Transverse colon (tissue), 4 donors: ENCODE data around the gene ZFAND6. TPM values are rescaled to one million over a fixed set of nuclear protein-coding genes. Genes with fewer than 3 reads are reported as not detected.

Source experiments
- DNase-seq: peaks from one replicate; pipeline ENCODE4 v3.0.0-alpha.2; 2019
- H3K27ac ChIP-seq, 4 donors: fragments of 200-600 bp; sonication (generic); 2 replicates each; pipeline ENCODE4 v1.5.1; 2016 to 2018; ENCODE audit warnings: inconsistent platforms in 4 of 4
- H3K27me3 ChIP-seq: fragments of 200-600 bp; sonication (generic); 2 replicates; pipeline ENCODE4 v1.5.1; 2017; ENCODE audit warnings: inconsistent platforms
- H3K36me3 ChIP-seq, 4 donors: fragments of 200-600 bp; sonication (generic); 2 replicates each; pipeline ENCODE4 v1.5.1; 2017 to 2019; ENCODE audit warnings: inconsistent platforms in 4 of 4
- H3K4me1 ChIP-seq, 4 donors: fragments of 200-600 bp; sonication (generic); 2 replicates each; pipeline ENCODE4 v1.5.1; 2017 to 2020; ENCODE audit warnings: inconsistent platforms in 4 of 4
- H3K4me3 ChIP-seq, 4 donors: fragments of 200-600 bp; sonication (generic); 1 replicate in 1 of 4; 2 replicates in 3 of 4; pipeline versions ENCODE4 v1.5.1 to v1.6.1; 2017 to 2019; ENCODE audit warnings: inconsistent platforms in 4 of 4
- H3K9me3 ChIP-seq, 2 donors: fragments of 200-600 bp; sonication (generic); 2 replicates each; pipeline ENCODE4 v1.5.1; 2017 to 2019; ENCODE audit warnings: inconsistent platforms in 2 of 2
- EP300 ChIP-seq: sonication (generic); formaldehyde crosslinking; IDR thresholded peaks from one replicate; pipeline ENCODE4 v1.6.1; 2017; ENCODE audit warnings: antibody characterized with exemption, low read depth
- POLR2A ChIP-seq: fragments of 450-650 bp; IDR thresholded peaks from one replicate; pipeline ENCODE4 v1.6.1; 2016; ENCODE audit warnings: antibody characterized with exemption, mild to moderate bottlenecking, moderate library complexity
- POLR2AphosphoS5 ChIP-seq, 3 donors: sonication (generic); formaldehyde crosslinking; IDR thresholded peaks; one replicate each; pipeline ENCODE4 v1.6.1; 2016; ENCODE audit warnings: antibody characterized with exemption in 3 of 3
- WGBS, 2 donors: methylation state at CpG; one replicate each; pipeline ENCODE4 v1.1.5; 2018; ENCODE audit warnings: low coverage in 1 of 2; 5-methylcytosine and 5-hydroxymethylcytosine counted together
- in situ Hi-C, 4 donors: fragments of 200-750 bp; cut with MboI; loops; one replicate each; pipeline versions ENCODE4 v1.15.0 to v1.15.1; 2017; ENCODE audit warnings: low sequenced_read_pairs in 3 of 4, low pct_ligation_motif_present in 1 of 4, low pct_unique_long_range_greater_than_20kb in 1 of 4
- intact Hi-C: fragments of 100-400 bp; cut with DNase I; formaldehyde crosslinking; loops from one replicate; pipeline ENCODE4 v1.15.1; 2023; ENCODE audit warnings: low total_unique reads
- total RNA-seq, 4 donors: library from RNA; depleted of rRNA; stranded (reverse); fragments of >200 nt; gene quantifications; one replicate each; pipeline ENCODE4 v1.1.0, GENCODE V29; 2016
- TF ChIP-seq, protein P1 (sequence below), 5 experiments: fragments of 200-600 bp in 3 of 5; fragments of 450-650 bp in 2 of 5; sonication (generic) in 3 of 5; IDR thresholded peaks; 1 replicate in 2 of 5; 2 replicates in 3 of 5; pipeline ENCODE4 v1.5.1; 2016 to 2017; ENCODE audit warnings: antibody characterized with exemption in 5 of 5, inconsistent platforms in 3 of 5, mild to moderate bottlenecking in 2 of 5, moderate library complexity in 1 of 5

ZFAND6 gene
- total RNA-seq, 4 donors from 2014 or later = 86.7 to 195 (median 117) TPM

DNA sequence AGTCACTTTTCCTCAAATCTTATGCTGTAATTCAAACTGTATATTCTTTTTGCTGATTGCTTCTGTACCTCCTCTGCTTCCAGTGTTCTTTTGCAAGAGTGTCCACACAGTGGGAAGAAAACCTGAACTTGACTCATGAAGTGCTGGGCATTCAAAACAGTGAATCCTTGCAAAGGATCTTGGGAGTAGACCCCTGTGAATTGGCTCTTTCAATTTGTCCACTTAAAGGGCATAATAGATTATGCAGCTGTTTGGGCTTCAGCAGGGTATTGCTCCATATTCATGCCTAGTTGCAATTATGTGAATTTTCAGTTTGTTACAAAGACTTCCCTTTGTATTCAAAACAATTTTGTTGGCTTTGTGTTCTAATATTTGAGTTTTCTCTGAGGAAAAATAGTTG lies 11.4 kb downstream of the ZFAND6 start:
- Histone ChIP-seq H3K9me3 (no peaks in the 10 kb centered on the region), H3K4me3 (no peak overlapping the region), H3K27ac (peak overlapping the region in 1 of 4 donors; percentile 19), H3K27me3 (no peaks in the 10 kb centered on the region), H3K36me3 (no peaks in the 10 kb centered on the region), H3K4me1 (peaks cover 7 to 66% (median 37%) of the 10 kb centered on the region in 4 donors)
- no peak for DNase-seq
- intact Hi-C loops = no loop called here
- in situ Hi-C loops = loop anchor here in 2 of 4 donors (25.0 kb wide), 1 partner anchor 91 kb away; the partner anchor contains the start of gene FAH (in 2 of the 2)
- no peak for TF ChIP-seq POLR2A
- TF ChIP-seq, protein P1, sequence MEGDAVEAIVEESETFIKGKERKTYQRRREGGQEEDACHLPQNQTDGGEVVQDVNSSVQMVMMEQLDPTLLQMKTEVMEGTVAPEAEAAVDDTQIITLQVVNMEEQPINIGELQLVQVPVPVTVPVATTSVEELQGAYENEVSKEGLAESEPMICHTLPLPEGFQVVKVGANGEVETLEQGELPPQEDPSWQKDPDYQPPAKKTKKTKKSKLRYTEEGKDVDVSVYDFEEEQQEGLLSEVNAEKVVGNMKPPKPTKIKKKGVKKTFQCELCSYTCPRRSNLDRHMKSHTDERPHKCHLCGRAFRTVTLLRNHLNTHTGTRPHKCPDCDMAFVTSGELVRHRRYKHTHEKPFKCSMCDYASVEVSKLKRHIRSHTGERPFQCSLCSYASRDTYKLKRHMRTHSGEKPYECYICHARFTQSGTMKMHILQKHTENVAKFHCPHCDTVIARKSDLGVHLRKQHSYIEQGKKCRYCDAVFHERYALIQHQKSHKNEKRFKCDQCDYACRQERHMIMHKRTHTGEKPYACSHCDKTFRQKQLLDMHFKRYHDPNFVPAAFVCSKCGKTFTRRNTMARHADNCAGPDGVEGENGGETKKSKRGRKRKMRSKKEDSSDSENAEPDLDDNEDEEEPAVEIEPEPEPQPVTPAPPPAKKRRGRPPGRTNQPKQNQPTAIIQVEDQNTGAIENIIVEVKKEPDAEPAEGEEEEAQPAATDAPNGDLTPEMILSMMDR (IDR thresholded peaks at IDR 0.05) = no peak
- TF ChIP-seq POLR2AphosphoS5 (IDR thresholded peaks at IDR 0.05) = no peak
- TF ChIP-seq EP300 = no peak

DNA sequence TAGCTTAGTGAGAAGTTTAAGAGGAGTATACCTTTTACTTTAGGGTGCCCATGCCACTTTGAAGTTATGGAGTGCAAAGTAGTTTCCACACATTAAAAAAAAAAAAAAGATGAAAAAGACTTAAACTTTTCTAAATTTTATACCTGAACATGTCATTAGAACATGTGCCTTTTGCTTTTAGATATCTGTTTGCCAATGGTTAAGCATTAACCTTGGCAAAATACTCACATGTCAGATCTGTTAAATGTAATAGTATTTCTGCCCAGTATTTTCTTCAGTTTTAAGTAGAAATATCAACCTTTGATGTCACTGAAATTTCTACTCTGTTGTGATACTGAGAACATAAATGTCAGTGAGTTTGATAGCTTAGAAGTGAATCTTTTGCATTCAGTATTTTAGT lies 12.2 kb downstream of the ZFAND6 start:
- intact Hi-C loops = no loop called here
- Histone ChIP-seq H3K4me3 (peak overlapping the region in 2 of 4 donors; percentile 31 to 49), H3K9me3 (no peaks in the 10 kb centered on the region), H3K27me3 (no peaks in the 10 kb centered on the region), H3K36me3 (no peaks in the 10 kb centered on the region), H3K27ac (peak overlapping the region in 3 of 4 donors; percentile 53 to 71 (median 61)), H3K4me1 (peaks cover 15 to 74% (median 42%) of the 10 kb centered on the region in 4 donors)
- DNase-seq = no peak
- in situ Hi-C loops = loop anchor here in 2 of 4 donors (25.0 kb wide), 1 partner anchor 91 kb away; the partner anchor contains the start of gene FAH (in 2 of the 2)
- TF ChIP-seq POLR2A (no peak), EP300 (no peak), POLR2AphosphoS5 (IDR thresholded peaks at IDR 0.05) (no peak)
- TF ChIP-seq, protein P1 (IDR thresholded peaks at IDR 0.05) = no peak

DNA sequence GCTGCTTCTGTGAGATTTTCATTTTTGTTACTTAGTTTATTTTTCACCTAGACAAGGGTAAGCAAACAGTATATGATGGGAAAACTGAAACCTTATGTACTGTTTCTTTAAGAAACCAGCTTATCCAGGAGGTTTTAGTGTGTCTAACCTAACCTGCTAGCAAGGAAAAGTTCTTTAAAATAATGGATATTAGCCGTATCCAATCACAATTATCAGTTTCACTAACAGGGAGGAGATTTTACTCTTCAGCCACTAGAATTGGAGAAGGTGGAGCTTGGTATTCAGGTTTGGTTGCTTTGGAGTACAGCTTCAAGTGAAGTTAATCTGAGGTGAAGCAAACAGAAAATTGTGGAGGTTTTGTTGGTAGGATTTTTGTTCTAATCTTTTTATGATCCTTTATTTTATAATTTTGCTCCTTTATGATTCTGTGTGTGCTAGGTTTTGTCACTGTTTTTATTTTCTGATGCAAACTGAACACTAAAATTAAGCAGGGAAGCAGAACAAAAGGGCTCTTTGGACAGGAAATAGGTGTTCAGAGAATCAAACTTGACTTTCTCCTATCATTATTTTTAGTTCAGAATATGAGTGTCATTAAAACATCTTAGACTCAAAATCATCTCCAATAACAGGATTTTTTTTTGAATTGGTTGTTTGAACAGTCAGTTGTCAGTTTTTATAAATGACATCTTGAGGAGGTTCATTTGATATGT lies 13.0 kb downstream of the ZFAND6 start:
- H3K4me3 ChIP-seq = peak overlapping the region in 3 of 4 donors; percentile 28 to 49 (median 31)
- intact Hi-C loops (no loop called here), in situ Hi-C loops (loop anchor here in 2 of 4 donors (25.0 kb wide), 1 partner anchor 90 kb away; the partner anchor contains the start of gene FAH (in 2 of the 2))
- DNase-seq = no peak
- H3K27me3 ChIP-seq = no peaks in the 10 kb centered on the region
- H3K9me3 ChIP-seq = no peaks in the 10 kb centered on the region
- peak overlapping the region; percentile 14 to 71 (median 57) for H3K27ac ChIP-seq
- WGBS, 2 donors = 0 to 3% methylated on average over 1 of the region's 1 CpG
- no peaks in the 10 kb centered on the region for H3K36me3 ChIP-seq
- peaks cover 23 to 82% (median 48%) of the 10 kb centered on the region in 4 donors for H3K4me1 ChIP-seq
- TF ChIP-seq EP300 (no peak), POLR2A (no peak), POLR2AphosphoS5 (IDR thresholded peaks at IDR 0.05) (peak in 2 of 3 donors; percentile 31 to 52)
- TF ChIP-seq, protein P1 (IDR thresholded peaks at IDR 0.05) = no peak

DNA sequence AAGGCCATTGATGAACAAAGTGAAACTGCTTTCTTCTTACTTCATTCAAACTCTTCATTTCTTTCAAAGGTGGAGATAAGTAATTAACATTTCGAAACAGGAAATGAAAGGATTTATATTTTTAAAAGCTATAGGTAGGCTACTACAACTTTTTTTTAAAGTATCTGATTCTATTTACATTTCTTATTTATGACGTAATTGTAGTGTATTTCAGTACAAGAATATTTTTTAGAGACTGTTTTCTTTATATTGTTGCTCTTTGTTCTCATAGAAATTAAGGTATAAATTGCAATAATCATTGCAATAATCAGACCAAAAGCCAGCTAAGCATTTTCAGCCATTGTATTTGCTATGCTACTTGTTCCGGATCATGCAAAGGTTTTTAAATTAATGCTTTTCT lies 13.7 kb downstream of the ZFAND6 start:
- in situ Hi-C loops (loop anchor here in 2 of 4 donors (25.0 kb wide), 1 partner anchor 89 kb away; the partner anchor contains the start of gene FAH (in 2 of the 2)), intact Hi-C loops (no loop called here)

More for the DNA sequence above, 13.7 kb downstream of the ZFAND6 start:
- H3K27me3 ChIP-seq = no peaks in the 10 kb centered on the region
- 36 to 39% methylated on average over 3 of the region's 3 CpGs for WGBS, 2 donors
- H3K9me3 ChIP-seq = no peaks in the 10 kb centered on the region
- H3K36me3 ChIP-seq = no peaks in the 10 kb centered on the region
- no peak for DNase-seq
- H3K4me3 ChIP-seq = peak overlapping the region in 3 of 4 donors; percentile 28 to 49 (median 31)
- H3K27ac ChIP-seq = peak overlapping the region in 3 of 4 donors; percentile 53 to 71 (median 61)
- H3K4me1 ChIP-seq = peaks cover 25 to 87% (median 54%) of the 10 kb centered on the region in 4 donors
- no peak for TF ChIP-seq POLR2A
